DND-41 (cell line): ENCODE measurements around the gene ATG101.

Source experiments
- CTCF ChIP-seq: IDR thresholded peaks from 2 replicates; pipeline ENCODE4 v1.5.1; 2012; ENCODE audit warnings: borderline replicate concordance, low read length, moderate library complexity, mild to moderate bottlenecking; ENCODE audit not compliant: poor library complexity, severe bottlenecking; ENCODE audit errors: extremely low read depth
- EZH2 ChIP-seq: IDR thresholded peaks from 3 replicates; pipeline ENCODE4 v1.6.1; 2012; ENCODE audit warnings: borderline replicate concordance, low read depth, mild to moderate bottlenecking, moderate library complexity, low read length, inconsistent platforms; ENCODE audit not compliant: severe bottlenecking

- TF ChIP-seq CTCF (no peak), EZH2 (no peak)
Measured at GRCh38 chr12:52033446-52034140, 36.2 kb upstream of the ATG101 start.
